Raji (cell line): ENCODE data around the gene GALNT15.

Experiments used
- POLR2A ChIP-seq: IDR thresholded peaks from 2 replicates; pipeline ENCODE4 v1.6.1; 2011; ENCODE audit warnings: low read depth, low read length, control low read depth; ENCODE audit not compliant: insufficient read depth

The GALNT15 gene

GRCh38 chr3:16189201-16189600, 14.7 kb downstream of the GALNT15 start:
- TF ChIP-seq POLR2A, result no peak

GRCh38 chr3:16190704-16191103, 16.2 kb downstream of the GALNT15 start:
- TF ChIP-seq POLR2A, result no peak

GRCh38 chr3:16191591-16191990, 17.1 kb downstream of the GALNT15 start:
- no peak for TF ChIP-seq POLR2A

- no peak for TF ChIP-seq POLR2A
These were observed 17.8 kb downstream of the GALNT15 start for GRCh38 chr3:16192176-16192811.

GRCh38 chr3:16198427-16198826, 23.9 kb downstream of the GALNT15 start:
- TF ChIP-seq POLR2A, result no peak

GRCh38 chr3:16199769-16200168, 25.3 kb downstream of the GALNT15 start:
- TF ChIP-seq POLR2A, result no peak

- TF ChIP-seq POLR2A, result no peak
These were observed 25.9 kb downstream of the GALNT15 start for GRCh38 chr3:16200411-16200810.

GRCh38 chr3:16203031-16203430, 28.6 kb downstream of the GALNT15 start:
- no peak for TF ChIP-seq POLR2A

- TF ChIP-seq POLR2A, result no peak
These were observed 29.5 kb downstream of the GALNT15 start for GRCh38 chr3:16203671-16204629.

- TF ChIP-seq POLR2A, result no peak
These were observed 30.3 kb downstream of the GALNT15 start for GRCh38 chr3:16204751-16205150.

- TF ChIP-seq POLR2A, result no peak
These were observed 30.8 kb downstream of the GALNT15 start for GRCh38 chr3:16205156-16205870.

GRCh38 chr3:16207031-16207430, 32.6 kb downstream of the GALNT15 start:
- TF ChIP-seq POLR2A, result no peak

- no peak for TF ChIP-seq POLR2A
These were observed 36.9 kb downstream of the GALNT15 start for GRCh38 chr3:16211176-16211904.

- no peak for TF ChIP-seq POLR2A
These were observed 39.9 kb downstream of the GALNT15 start for GRCh38 chr3:16214366-16214765.
